Measurements from ENCODE around the gene ILDR2. TPM values are rescaled to one million over a fixed set of nuclear protein-coding genes. Genes with fewer than 3 reads are reported as not detected.

ILDR2 gene
- total and polyA plus RNA-seq, 9 of the 15 experiments (the other 6 are each of a cell fraction or from before 2014, with no cell fraction given) = 0.03 to 0.31 (median 0.18) TPM; not detected in 2

GRCh38 chr1:166903232-166903631 is 72.1 kb downstream of the ILDR2 start (continued):
- TF ChIP-seq MGA (IDR thresholded peaks at IDR 0.05) (no peak), WHSC1 (IDR thresholded peaks at IDR 0.05; ENCODE audit: low read length) (no peak), SPI1 (IDR thresholded peaks at IDR 0.05; ENCODE audit: borderline replicate concordance, low read depth, low read length) (peak; percentile 5; the same call in 1 of the 2 replicates), TCF3 (CRISPR knock-in tag; IDR thresholded peaks at IDR 0.05) (peak; percentile 70), DPF2 (IDR thresholded peaks at IDR 0.05) (peak; percentile 62; the same call in 1 of the 2 replicates), CBFA2T2 (conservative IDR thresholded peaks at IDR 0.05) (peak; percentile 53; the same call in 1 of the 2 replicates), HMBOX1 (IDR thresholded peaks at IDR 0.05) (peak; percentile 94), ARID1B (IDR thresholded peaks at IDR 0.05) (peak; percentile 79), STAT6 (CRISPR knock-in tag; IDR thresholded peaks at IDR 0.05) (no peak), RCOR1 (IDR thresholded peaks at IDR 0.05; ENCODE audit: borderline replicate concordance in 1 of 2, low read depth in 2 of 2, low read length in 2 of 2) (peak in 1 of 2 experiments; percentile 82; a peak in 2 of 4 replicates), TEAD4 (IDR thresholded peaks at IDR 0.05; ENCODE audit: low read length) (peak; percentile 59; the same call in 1 of the 2 replicates), TEAD4 (CRISPR knock-in tag; IDR thresholded peaks at IDR 0.05; ENCODE audit: borderline replicate concordance) (no peak)
- TF ChIP-seq, protein P1, sequence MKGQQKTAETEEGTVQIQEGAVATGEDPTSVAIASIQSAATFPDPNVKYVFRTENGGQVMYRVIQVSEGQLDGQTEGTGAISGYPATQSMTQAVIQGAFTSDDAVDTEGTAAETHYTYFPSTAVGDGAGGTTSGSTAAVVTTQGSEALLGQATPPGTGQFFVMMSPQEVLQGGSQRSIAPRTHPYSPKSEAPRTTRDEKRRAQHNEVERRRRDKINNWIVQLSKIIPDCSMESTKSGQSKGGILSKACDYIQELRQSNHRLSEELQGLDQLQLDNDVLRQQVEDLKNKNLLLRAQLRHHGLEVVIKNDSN (CRISPR knock-in tag; IDR thresholded peaks at IDR 0.05) = peak; percentile 58

Data from K562 (cell line).